GM18505 (cell line): Measurements from ENCODE around the gene ADARB2.

Source experiments
- ATAC-seq: cut with Tn5 transposase; IDR thresholded peaks from one replicate; pipeline ENCODE4 v1.9.1; 2021; ENCODE audit not compliant: unreplicated experiment
- POLR2A ChIP-seq: IDR thresholded peaks from 4 replicates; pipeline ENCODE4 v1.6.1; 2011; ENCODE audit warnings: borderline replicate concordance; ENCODE audit not compliant: insufficient read depth, insufficient read length; ENCODE audit errors: extremely low read depth

The ADARB2 gene

GRCh38 chr10:1295756-1296480, 441.4 kb downstream of the ADARB2 start:
- no peak for ATAC-seq
- no peak for TF ChIP-seq POLR2A

- no peak for TF ChIP-seq POLR2A
- no peak for ATAC-seq
Observed at GRCh38 chr10:1294748-1295147, 442.6 kb downstream of the ADARB2 start.

GRCh38 chr10:1293636-1294435, 443.5 kb downstream of the ADARB2 start:
- no peak for TF ChIP-seq POLR2A
- no peak for ATAC-seq

GRCh38 chr10:1293157-1293556, 444.2 kb downstream of the ADARB2 start:
- no peak for ATAC-seq
- TF ChIP-seq POLR2A: no peak

- ATAC-seq: no peak
Observed at GRCh38 chr10:1292611-1293031, 444.7 kb downstream of the ADARB2 start.

GRCh38 chr10:1291178-1292090, 445.9 kb downstream of the ADARB2 start:
- no peak for TF ChIP-seq POLR2A
- no peak for ATAC-seq

More at GRCh38 chr10:1292611-1293031, 444.7 kb downstream of the ADARB2 start:
- no peak for TF ChIP-seq POLR2A

- no peak for TF ChIP-seq POLR2A
- no peak for ATAC-seq
Observed at GRCh38 chr10:1290071-1290471, 447.3 kb downstream of the ADARB2 start.

- no peak for ATAC-seq
- TF ChIP-seq POLR2A: no peak
Observed at GRCh38 chr10:1289591-1289990, 447.7 kb downstream of the ADARB2 start.

GRCh38 chr10:1287971-1288401, 449.3 kb downstream of the ADARB2 start:
- no peak for ATAC-seq
- TF ChIP-seq POLR2A: no peak

GRCh38 chr10:1287487-1287886, 449.8 kb downstream of the ADARB2 start:
- no peak for ATAC-seq
- no peak for TF ChIP-seq POLR2A

- no peak for ATAC-seq
- TF ChIP-seq POLR2A: no peak
Observed at GRCh38 chr10:1284076-1284475, 453.2 kb downstream of the ADARB2 start.

- no peak for ATAC-seq
- no peak for TF ChIP-seq POLR2A
Observed at GRCh38 chr10:1281405-1281782, 455.9 kb downstream of the ADARB2 start.

- TF ChIP-seq POLR2A: no peak
- no peak for ATAC-seq
Observed at GRCh38 chr10:1280466-1281404, 456.6 kb downstream of the ADARB2 start.

- ATAC-seq: no peak
- TF ChIP-seq POLR2A: no peak
Observed at GRCh38 chr10:1278306-1278705, 459.0 kb downstream of the ADARB2 start.
